ENCODE results near the gene RNF157.
"Not testable (repeated sequence)": the region's sequence is repeated elsewhere in the genome, so short reads cannot be mapped to it uniquely, and the experiment has no call there.

Gene RNF157

GRCh38 chr17:76252967-76253766 lies 12.9 kb upstream of the RNF157 start:
- not testable (repeated sequence) for DNase-seq

- peak; percentile 99 for DNase-seq
These were observed 12.0 kb upstream of the RNF157 start for GRCh38 chr17:76252040-76252954.

- no peak for DNase-seq
These were observed 11.3 kb upstream of the RNF157 start for GRCh38 chr17:76251478-76252039.

GRCh38 chr17:76250141-76250540 lies 9.8 kb upstream of the RNF157 start:
- DNase-seq, result no peak

- DNase-seq, result no peak
These were observed 7.9 kb upstream of the RNF157 start for GRCh38 chr17:76248013-76248782.

- no peak for DNase-seq
These were observed 7.0 kb upstream of the RNF157 start for GRCh38 chr17:76247304-76247703.

- DNase-seq, result no peak
These were observed 6.1 kb upstream of the RNF157 start for GRCh38 chr17:76246080-76247066.

GRCh38 chr17:76244721-76245120 lies 4.4 kb upstream of the RNF157 start:
- not testable (repeated sequence) for DNase-seq

- peak; percentile 20 for DNase-seq
These were observed 3.8 kb upstream of the RNF157 start for GRCh38 chr17:76243826-76244679.

GRCh38 chr17:76241691-76242255 lies 1.5 kb upstream of the RNF157 start:
- no peak for DNase-seq

GRCh38 chr17:76241204-76241538 lies 878 bp upstream of the RNF157 start:
- DNase-seq, result no peak

GRCh38 chr17:76239538-76240274 lies 587 bp downstream of the RNF157 start:
- no peak for DNase-seq

GRCh38 chr17:76238847-76239537 lies 1.3 kb downstream of the RNF157 start:
- DNase-seq, result no peak

GRCh38 chr17:76237859-76238313 lies 2.4 kb downstream of the RNF157 start:
- DNase-seq, result no peak

GRCh38 chr17:76236603-76237002 lies 3.7 kb downstream of the RNF157 start:
- no peak for DNase-seq

GRCh38 chr17:76235883-76236282 lies 4.4 kb downstream of the RNF157 start:
- DNase-seq, result no peak

- DNase-seq, result no peak
These were observed 6.0 kb downstream of the RNF157 start for GRCh38 chr17:76234354-76234679.

- DNase-seq, result no peak
These were observed 6.5 kb downstream of the RNF157 start for GRCh38 chr17:76233588-76234353.
